ENCODE results near the gene PNRC2. TPM values are rescaled to one million over a fixed set of nuclear protein-coding genes. Genes with fewer than 3 reads are reported as not detected.
A peak's percentile ranks its signal among the peaks of the same experiment; 100 is the strongest.
"Not testable (repeated sequence)": the region's sequence is repeated elsewhere in the genome, so short reads cannot be mapped to it uniquely, and the experiment has no call there.

Gene PNRC2
- total RNA-seq, 1 donor from 2014 or later = 81.9 TPM

- DNase-seq (peak; percentile 98), ATAC-seq (peak; percentile 98)
- intact Hi-C loops (cut with micrococcal nuclease) = no loop called here
These were observed 20.5 kb downstream of the PNRC2 start, which contains the start of gene SRSF10 for GRCh38 chr1:23979881-23980727. TSS of gene SRSF10 (minus strand) at chr1:23980327. CDS start at chr1:23980255, 72 bp downstream.

DNA sequence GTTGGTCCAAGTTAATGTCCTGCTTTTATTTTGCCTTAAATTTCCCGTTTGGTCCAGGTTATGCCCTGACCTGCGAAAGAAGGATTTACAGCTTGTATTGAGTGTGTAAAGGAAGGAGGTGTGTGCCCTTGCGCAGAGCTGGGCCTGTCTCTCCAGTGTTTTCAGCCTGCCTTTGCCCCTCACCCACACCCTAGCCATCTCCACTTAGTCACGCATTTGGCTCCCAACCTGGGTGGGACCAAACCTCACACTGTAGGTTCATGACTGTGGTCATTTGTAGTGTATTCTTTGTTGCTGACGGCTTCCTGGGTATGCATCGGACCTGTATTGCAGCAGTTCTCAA, 21.1 kb downstream of the PNRC2 start:
- DNase-seq = no peak
- intact Hi-C loops (cut with micrococcal nuclease) = no loop called here
- ATAC-seq = peak; percentile 10

GRCh38 chr1:23984417-23985186, 25.0 kb downstream of the PNRC2 start:
- no peak for ATAC-seq
- intact Hi-C loops (cut with micrococcal nuclease) = no loop called here
- no peak for DNase-seq

DNA sequence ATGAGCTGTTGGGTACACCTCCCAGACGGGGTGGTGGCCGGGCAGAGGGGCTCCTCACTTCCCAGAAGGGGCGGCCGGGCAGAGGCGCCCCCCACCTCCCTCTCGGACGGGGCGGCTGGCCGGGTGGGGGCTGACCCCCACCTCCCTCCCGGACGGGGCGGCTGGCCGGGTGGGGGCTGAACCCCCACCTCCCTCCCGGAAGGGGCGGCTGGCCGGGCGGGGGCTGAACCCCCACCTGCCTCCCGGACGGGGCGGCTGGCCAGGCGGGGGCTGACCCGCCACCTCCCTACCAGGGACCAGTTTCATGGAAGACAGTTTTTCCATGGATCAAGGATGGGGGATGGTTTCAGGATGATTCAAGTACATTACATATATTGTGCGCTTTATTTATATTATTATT, 27.4 kb downstream of the PNRC2 start:
- ATAC-seq; DNase-seq; intact Hi-C loops (cut with micrococcal nuclease): not testable (repeated sequence)

DNA sequence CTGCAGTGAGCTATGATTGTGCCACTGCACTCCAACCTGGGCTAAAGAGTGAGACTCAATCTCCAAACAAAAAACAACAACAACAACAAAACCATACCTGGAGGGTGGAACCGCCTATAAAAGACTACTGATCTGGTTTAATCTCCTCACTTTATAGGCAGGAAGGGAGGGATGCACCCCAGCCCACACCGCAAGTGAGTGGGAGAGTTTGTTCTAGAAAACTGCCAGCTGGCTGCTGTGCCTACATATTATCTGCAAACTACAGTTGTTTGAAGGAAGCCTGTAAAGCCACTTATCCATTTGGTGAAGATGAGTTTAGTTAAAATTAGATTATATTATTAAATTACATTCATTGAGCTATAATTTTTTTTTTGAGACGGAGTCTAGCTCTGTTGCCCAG, 29.6 kb downstream of the PNRC2 start:
- no peak for DNase-seq
- no peak for ATAC-seq
- intact Hi-C loops (cut with micrococcal nuclease) = no loop called here

DNA sequence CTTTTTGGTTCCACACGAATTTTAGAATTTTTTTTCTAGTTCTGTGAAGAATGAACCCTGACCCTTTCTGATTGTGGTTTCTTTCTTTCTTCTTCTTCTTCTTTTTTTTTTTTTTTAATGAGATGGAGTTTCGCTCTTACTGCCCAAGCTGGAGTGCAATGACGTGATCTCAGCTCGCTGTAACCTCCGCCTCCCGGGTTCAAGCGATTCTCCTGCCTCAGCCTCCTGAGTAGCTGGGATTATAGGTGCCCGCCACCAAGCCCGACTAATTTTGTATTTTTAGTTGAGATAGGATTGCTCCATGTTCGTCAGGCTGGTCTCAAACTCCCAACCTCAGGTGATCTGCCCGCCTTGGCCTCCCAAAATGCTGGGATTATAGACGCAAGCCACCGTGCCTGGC, 32.4 kb downstream of the PNRC2 start:
- ATAC-seq; intact Hi-C loops (cut with micrococcal nuclease); DNase-seq: not testable (repeated sequence)

GRCh38 chr1:23995431-23995837, 35.8 kb downstream of the PNRC2 start:
- DNase-seq (no peak), ATAC-seq (no peak)
- intact Hi-C loops (cut with micrococcal nuclease) = no loop called here

DNA sequence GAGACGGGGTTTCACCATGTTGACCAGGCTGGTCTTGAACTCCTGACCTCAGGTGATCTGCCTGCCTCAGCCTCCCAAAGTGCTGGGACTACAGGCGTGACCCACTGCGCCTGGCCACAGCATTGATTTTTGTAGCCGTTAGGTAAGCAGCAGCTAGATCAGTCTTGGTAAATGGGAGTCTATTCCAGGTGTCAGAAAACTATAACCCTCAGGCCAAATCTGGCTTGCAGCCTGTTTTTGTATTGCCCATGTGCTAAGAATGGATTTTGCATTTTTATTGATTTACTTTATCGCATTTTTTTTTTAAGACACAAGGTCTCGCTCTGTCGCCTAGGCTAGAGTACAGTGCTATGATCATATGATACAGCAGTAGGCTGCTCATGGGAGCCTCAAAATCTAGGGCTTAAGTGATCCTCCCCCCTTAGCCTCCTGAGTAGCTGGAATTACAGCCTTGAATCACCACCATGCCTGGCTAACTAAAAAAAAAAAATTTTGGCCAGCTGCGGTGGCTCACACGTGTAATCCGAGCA, 37.1 kb downstream of the PNRC2 start:
- no peak for ATAC-seq
- DNase-seq = no peak

DNA sequence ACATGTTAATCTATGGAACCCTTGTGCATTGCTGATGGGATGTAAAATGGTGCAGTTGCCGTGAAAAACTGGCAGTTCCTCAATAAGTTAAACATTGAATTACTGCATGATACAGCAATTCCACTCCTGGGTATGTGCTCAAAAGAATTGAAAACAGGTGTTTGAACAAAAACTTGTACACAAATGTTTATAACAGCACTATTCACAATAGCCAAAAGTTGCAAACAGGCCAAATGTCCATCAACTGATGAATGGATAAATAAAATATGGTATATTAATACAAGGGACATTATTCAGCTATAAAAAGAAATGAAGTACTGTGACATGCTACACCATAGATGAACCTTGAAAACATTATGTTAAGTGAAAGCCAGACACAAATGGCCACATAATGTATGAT, 38.2 kb downstream of the PNRC2 start:
- DNase-seq (no peak), ATAC-seq (no peak)
- intact Hi-C loops (cut with micrococcal nuclease) = no loop called here

More for the DNA sequence above, 37.1 kb downstream of the PNRC2 start:
- intact Hi-C loops (cut with micrococcal nuclease) = no loop called here

DNA sequence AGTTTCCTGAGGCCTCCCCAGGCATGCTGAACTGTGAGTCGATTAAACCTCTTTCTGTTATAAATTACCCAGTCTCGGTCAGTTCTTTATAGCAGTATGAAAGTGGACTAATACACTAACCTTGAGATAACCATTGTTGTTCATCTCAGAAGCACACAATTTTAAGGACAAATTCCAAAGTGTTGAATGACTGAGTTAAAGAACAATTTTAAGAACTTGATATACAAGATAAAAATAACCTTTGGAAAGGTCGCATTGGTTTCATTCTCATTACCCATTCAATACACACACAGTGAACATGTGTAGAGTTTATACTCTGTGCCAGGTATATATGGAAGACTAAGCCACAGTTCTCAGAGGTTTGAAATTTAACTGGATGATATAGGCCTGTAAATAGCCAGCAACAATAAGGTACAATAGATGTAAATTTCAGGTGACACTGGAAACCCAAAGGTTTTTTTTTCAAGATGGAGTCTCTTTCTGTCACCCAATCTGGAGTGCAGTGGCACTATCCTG, 39.6 kb downstream of the PNRC2 start:
- no peak for ATAC-seq
- intact Hi-C loops (cut with micrococcal nuclease) = no loop called here
- DNase-seq = no peak

GRCh38 chr1:24002695-24003094, 43.1 kb downstream of the PNRC2 start:
- DNase-seq (no peak), ATAC-seq (no peak)
- intact Hi-C loops (cut with micrococcal nuclease) = no loop called here

GRCh38 chr1:24003331-24003972, 43.8 kb downstream of the PNRC2 start:
- DNase-seq (no peak), ATAC-seq (no peak)
- intact Hi-C loops (cut with micrococcal nuclease) = no loop called here

GRCh38 chr1:24004132-24004531, 44.5 kb downstream of the PNRC2 start:
- ATAC-seq (no peak), DNase-seq (no peak)
- intact Hi-C loops (cut with micrococcal nuclease) = no loop called here

- ATAC-seq (no peak), DNase-seq (no peak)
- intact Hi-C loops (cut with micrococcal nuclease) = no loop called here
These were observed 45.5 kb downstream of the PNRC2 start for GRCh38 chr1:24005163-24005562.

DNA sequence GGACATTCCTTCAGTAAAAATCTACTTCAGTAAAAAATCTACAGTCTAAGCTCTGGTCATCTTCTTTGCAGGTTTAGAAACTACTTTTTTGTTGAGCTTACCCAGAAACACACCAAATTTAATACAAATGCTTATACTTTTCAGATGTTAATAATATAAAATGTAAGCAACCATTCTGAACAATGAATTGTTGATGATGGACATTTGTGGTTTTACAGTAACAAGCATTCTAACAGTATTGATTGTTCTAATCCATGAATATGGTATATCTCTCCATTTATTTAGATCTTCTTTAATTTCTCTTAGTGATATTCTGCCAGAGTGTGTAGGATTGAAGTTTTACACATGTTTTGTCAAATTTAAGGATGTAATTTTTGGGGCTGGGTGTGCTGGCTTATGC, 47.5 kb downstream of the PNRC2 start:
- DNase-seq = no peak

DNA sequence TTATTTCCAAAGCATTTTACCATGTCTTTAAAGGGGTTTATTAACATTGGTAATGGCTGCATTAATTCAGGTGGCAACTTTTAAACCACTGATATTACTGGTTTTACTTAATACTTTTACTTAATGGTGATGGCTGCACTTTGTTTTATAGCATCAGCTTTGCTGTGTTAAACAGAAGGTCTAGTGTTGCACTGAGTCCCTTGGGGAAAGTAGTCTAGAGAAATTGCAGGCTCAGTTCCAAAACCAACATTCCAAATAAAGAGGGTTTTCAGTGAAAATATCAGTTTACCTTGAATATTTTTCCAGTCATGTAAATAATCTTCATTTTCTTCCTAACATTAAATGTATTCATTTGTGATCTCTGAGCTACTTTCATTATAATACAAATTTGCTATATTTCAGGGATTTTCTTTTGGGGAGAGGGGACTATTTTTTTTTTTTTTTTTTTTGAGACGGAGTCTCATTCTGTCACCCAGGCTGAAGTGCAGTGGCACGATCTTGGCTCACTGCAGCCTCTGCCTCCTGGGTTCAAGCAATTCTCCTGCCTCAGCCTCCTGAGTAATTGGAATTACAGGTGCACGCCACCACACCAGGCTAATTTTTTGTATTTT, 49.1 kb downstream of the PNRC2 start:
- DNase-seq; intact Hi-C loops (cut with micrococcal nuclease): not testable (repeated sequence)
- peak; percentile 32 for ATAC-seq

More for the DNA sequence above, 47.5 kb downstream of the PNRC2 start:
- no peak for ATAC-seq
- intact Hi-C loops (cut with micrococcal nuclease) = no loop called here

DNA sequence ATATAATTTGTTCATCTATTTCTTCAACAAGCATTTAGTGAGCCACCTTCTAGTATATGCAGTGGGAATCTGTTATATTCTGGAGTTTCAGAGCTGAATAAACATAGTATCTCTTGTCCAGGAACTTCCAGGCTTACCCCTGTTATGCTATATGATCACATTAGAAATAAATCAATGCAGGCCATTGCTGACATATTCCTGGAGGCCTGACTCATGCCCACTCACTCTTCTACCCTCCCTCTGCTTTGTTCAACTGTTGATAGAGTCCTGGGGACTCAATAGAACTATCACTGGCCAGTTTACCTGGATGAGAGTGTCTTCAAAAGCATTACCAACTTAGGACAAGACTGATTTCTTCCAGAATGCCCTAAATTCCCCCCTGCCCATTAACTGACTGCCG, 49.8 kb downstream of the PNRC2 start:
- intact Hi-C loops (cut with micrococcal nuclease) = no loop called here
- DNase-seq (no peak), ATAC-seq (no peak)

DNA sequence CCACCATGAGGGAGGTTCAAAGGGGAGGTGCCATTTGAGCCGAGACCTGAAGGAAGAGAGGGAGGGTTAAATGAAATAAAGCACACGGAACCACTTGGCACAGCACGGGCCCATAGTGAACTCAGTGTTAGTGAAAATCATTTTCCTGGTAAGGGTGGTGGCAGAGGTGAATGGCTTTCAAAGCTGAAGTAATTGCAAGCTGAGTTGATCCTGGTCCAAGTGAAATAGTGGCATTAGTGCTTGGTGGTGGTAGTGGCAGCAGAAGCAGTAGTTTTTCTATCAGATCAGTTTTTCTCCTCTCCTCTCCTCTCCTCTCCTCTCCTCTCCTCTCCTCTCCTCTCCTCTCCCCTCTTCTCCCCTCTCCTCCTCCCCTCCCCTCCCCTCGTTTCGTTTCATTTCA, 51.0 kb downstream of the PNRC2 start:
- DNase-seq (no peak), ATAC-seq (no peak)
- intact Hi-C loops (cut with micrococcal nuclease) = no loop called here

GRCh38 chr1:24012878-24013277, 53.2 kb downstream of the PNRC2 start:
- DNase-seq; intact Hi-C loops (cut with micrococcal nuclease); ATAC-seq: not testable (repeated sequence)
